GM19467 (cell line): Measurements from ENCODE around the gene RNLS.
"Not testable (repeated sequence)": the region's sequence is repeated elsewhere in the genome, so short reads cannot be mapped to it uniquely, and the experiment has no call there.

ENCODE experiments used
- ATAC-seq: cut with Tn5 transposase; IDR thresholded peaks from one replicate; pipeline ENCODE4 v1.9.1; 2021; ENCODE audit warnings: mild to moderate bottlenecking, moderate library complexity; ENCODE audit not compliant: unreplicated experiment

RNLS gene

GRCh38 chr10:88486816-88487215, 96.3 kb downstream of the RNLS start:
- not testable (repeated sequence) for ATAC-seq

DNA sequence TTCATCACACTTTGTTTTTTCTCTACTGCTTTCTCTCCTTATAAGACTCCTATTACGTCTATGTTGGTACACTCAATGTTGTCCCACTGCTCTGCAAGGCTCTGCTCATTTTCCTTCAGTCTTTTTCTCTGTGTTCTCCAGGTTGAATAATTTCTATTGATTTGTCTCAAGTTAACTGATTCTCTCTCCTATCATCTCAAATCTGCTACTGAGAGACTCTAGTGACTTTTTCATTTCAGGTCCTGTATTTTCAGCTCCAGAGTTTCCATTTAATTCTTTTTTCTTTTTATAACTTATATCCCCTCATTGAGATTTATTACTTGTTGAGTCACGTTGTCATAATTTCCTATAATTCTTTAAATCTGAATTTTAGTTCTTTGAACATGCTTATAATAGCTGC, 100.9 kb downstream of the RNLS start:
- no peak for ATAC-seq

DNA sequence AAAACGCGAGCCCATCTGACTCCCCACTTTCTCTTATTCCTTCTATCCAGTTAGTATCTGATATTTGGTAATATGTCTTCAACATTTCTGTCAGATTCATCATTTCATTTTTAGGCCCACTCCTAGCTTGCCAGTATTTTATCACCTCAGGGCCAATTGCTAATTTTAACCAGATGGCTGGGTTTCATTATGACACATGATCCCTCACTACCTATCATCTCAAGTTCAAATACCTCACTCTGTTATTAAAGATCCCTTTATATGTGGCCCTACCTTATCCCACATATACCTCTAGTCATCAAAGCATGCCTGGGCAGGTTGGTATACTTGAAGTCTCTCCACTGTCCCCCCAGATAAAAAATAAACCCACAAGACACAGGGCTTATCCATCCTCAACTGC, 104.9 kb downstream of the RNLS start:
- ATAC-seq: no peak

- ATAC-seq: no peak
These were observed 105.6 kb downstream of the RNLS start for GRCh38 chr10:88477343-88478085.

- no peak for ATAC-seq
These were observed 108.0 kb downstream of the RNLS start for GRCh38 chr10:88474884-88475844.

DNA sequence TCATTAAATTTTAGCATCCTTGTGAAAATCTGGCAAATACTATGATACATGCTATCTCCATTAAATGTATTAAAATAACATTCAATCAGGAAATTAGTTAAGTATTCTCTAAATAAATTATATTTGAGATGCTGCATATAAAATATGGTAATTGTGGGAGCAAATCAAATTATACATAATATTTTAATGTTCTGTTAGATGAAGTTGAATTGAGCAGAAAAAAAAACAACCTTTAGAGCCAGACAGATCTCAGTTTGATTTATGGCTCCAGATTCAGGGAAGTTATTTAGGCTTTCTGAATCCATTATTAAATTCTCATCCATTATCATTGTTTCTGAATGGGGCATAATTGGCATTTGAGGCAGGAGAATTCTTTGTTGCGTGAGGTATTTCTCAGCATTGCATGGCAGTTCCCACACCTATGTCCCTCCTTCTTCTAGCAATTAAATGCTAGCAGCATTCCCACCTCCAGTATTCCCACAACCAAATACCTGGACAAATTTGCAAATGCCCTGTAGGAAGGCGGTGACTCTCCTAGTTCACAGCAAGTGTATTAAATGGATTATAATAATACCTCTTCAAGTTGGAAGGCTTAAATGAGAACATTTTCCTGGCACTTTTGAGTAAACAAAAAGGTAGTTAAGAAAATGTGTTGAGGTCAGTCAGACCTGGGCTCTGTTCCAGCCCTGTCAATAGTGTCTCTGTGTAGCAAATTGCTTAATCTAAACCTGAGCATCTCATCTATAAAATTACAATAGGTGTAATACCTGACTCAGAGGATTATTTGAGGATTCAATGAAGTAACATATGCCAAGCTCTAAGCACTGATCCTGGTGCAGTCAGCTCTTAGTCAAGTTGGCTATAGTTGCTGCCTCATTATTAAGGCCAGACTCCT, 108.9 kb downstream of the RNLS start:
- no peak for ATAC-seq

- no peak for ATAC-seq
These were observed 110.6 kb downstream of the RNLS start for GRCh38 chr10:88472540-88472939.

DNA sequence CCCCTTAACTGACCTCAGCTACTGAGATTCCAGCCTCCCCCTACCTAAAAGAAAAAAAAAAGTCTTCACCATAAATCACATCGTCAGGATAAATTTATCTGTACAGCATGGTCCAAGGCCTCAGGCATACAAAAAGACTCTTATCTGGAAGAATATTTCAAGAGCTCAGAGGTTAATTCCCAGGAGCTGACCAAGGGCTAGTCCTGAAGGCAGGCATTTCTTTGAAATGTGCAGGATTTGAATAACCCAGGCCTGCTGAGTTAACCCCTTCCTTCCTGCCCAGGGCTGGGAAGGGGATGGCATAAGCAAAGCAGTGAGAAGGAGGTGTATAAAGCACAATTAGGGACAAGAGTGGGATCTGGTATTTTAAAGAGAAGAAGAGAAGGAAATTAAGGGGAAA, 111.2 kb downstream of the RNLS start:
- no peak for ATAC-seq

- ATAC-seq: no peak
These were observed 115.2 kb downstream of the RNLS start for GRCh38 chr10:88467835-88468485.

GRCh38 chr10:88466786-88467185, 116.3 kb downstream of the RNLS start:
- ATAC-seq: no peak

DNA sequence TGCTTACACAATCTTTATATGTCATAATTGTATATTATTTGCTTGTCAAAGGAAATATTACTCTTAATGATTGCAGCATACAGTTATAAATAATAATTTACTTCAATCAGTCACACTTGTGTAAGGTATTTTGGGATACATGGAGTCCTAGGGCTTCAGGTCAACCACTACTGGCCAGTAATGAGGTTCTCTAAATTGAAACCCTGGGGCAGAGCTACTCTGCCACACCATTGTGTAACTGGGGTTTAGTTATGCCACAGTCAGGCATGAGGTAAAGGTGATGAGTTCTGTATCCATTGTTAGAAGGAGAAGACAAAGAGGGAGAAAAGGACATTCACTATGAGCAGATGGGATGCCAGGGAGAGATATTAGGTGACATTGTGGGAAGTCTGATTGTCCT, 117.4 kb downstream of the RNLS start:
- no peak for ATAC-seq

DNA sequence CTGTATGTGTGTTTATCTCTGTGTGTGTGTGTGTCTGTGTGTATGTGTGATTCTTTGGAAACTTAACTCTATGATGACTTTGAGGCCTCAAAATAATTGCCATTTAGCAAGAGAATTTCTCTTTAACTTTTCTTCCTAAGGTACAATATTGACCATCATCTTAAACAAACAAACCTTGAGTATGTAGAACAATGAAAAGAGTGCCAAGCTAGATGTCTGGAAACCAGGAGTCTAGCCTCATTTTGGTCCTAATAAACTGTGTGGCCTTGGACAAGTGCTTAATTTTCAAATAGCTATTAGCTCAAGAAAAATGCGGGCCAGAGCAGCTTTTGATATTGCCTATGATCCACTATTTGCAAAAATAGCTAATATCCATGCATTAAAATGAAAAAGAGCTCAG, 119.3 kb downstream of the RNLS start:
- no peak for ATAC-seq

- no peak for ATAC-seq
These were observed 121.7 kb downstream of the RNLS start for GRCh38 chr10:88461426-88461825.

- ATAC-seq: no peak
These were observed 123.6 kb downstream of the RNLS start for GRCh38 chr10:88459530-88459929.

DNA sequence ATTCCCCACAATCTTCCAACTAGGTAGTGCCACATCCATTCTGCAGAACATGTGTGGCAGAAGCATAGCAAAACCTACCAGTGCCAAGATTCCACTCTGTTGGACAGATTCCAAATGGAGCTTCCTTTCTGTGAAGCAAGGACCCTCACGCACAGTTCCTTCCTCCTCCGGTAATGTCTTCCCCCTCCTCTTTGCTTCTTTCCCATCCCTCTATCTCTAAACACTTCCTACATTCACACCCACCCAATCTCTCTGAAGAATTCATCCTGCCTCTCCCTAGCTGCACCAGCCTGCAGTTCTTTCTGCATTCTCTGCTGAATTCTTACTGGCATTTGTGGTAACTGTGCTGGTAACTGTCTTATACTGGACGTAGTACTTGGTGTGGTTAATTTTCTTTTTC, 124.9 kb downstream of the RNLS start:
- ATAC-seq: no peak

DNA sequence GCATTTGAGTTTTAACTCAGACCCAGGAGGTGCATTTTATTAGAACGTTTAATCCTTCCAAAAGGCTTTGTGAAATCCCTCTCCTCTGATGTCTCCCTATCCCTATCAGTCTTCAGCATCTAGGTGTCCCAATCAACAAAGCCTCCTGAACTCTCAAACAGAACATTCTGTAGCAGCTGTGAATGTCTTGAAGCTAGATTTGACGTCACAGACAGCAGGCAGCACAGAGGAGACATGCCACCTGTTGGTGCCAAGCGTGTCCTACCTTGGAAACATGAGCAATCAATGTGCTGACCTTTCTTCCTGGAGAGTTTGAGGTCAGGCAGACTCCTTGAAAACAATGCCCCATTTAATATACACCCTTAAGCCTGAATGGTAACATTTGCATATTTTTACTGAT, 125.5 kb downstream of the RNLS start:
- ATAC-seq: no peak

DNA sequence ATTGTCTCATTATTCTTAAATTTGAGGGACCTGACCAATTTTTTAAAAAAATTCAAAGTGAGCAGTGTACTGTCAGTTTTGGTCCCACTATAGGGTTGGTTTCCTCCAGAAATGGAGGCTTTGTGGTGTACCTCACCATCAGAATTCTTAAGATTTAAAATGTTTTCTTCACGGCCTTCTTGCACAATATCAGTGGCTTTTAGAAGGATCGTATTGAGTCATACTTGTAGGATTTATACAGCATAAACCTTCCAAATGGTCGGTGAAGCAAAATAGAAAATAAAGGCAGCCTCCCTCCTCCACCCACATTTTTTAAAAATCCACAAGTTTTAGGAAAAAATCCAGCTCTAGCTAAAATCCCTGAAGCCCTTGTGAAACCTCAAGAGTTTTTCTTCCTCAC, 126.4 kb downstream of the RNLS start:
- no peak for ATAC-seq

DNA sequence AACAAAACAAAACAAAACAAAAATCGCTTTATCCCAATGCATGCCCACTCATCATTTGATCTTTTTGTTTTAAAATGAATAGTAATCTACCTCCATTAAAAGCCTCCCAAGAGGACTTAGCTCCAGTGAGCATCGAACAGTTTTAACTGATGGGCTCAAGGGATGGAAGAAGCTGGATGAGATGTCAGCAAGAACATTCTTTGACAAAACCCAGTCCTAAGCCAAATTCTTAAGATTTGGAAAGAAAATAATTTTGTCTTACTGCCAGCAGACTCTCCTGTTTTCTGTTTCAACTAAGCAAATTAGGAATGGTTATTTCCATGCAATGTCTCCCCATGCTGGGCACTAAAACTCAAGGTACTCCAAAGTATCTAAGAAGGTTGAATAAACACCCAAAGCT, 127.3 kb downstream of the RNLS start:
- no peak for ATAC-seq

DNA sequence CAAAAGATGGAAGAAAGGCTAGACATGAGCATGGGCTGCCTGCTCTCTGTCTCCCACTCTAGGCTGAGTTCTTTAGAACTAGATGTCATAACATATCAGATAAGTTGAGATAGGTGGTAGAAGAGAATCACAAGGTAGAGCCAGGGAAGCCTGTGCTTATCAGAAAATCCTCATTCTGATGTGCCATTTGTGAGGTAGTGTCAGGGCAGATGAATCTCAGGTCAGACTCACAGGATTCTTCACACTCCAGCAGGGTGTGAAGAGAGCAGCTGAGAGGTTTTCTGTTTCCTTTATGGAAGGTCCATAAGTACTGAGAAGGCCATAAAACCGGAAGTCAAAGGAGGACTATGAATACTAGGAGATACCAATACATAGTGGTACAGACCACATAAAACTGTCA, 132.9 kb downstream of the RNLS start:
- no peak for ATAC-seq

GRCh38 chr10:88442716-88443115, 140.4 kb downstream of the RNLS start:
- ATAC-seq: no peak

DNA sequence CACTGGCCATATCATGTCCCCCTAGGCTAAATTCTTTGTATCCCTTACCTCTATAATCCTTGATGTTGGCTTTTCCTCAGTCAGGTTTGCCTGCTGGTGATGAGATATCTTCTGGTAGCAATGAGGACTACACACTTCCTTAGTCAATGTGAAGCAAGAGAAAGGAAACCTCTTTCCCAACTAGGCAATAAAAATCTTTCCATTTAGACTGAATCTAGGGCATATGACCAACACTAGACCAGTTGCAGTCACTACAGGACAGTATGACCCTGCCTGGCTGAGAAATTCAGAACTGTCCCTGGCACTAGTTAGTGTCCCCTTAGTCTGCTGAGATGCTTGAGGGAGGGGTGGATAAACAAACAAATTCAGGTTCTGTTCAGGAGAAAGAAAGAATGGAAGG, 142.6 kb downstream of the RNLS start:
- no peak for ATAC-seq
